H9 (cell line): Measurements from ENCODE around the gene MRPS34. TPM values are rescaled to one million over a fixed set of nuclear protein-coding genes. Genes with fewer than 3 reads are reported as not detected.

Source experiments
- DNase-seq: peaks from one replicate; pipeline ENCODE4 v3.0.0-alpha.2; 2017
- H2AFZ ChIP-seq: one replicate; pipeline ENCODE4 v1.6.1; 2013; ENCODE audit warnings: mild to moderate bottlenecking, low read length, control low read depth, moderate library complexity
- H2AK5ac ChIP-seq: 2 replicates; pipeline ENCODE4 v1.6.1; 2013; ENCODE audit warnings: low read length, control low read depth, mixed read lengths; ENCODE audit not compliant: insufficient read length
- H2BK120ac ChIP-seq: one replicate; pipeline ENCODE4 v1.6.1; 2013; ENCODE audit warnings: low read depth, mild to moderate bottlenecking, low read length, control low read depth, inconsistent platforms; ENCODE audit not compliant: poor library complexity, severe bottlenecking
- H2BK12ac ChIP-seq: 2 replicates; pipeline ENCODE4 v1.6.1; 2013; ENCODE audit warnings: low read length, control low read depth, mixed read lengths, low read depth; ENCODE audit not compliant: insufficient read length
- H2BK15ac ChIP-seq: 2 replicates; pipeline ENCODE4 v1.6.1; 2013; ENCODE audit warnings: low read depth, low read length, control low read depth
- H2BK20ac ChIP-seq: one replicate; pipeline ENCODE4 v1.6.1; 2013; ENCODE audit warnings: low read depth, mild to moderate bottlenecking, low read length, control low read depth, inconsistent platforms; ENCODE audit not compliant: poor library complexity, severe bottlenecking
- H2BK5ac ChIP-seq: 2 replicates; pipeline ENCODE4 v1.6.1; 2013; ENCODE audit warnings: low read length, control low read depth, mixed read lengths; ENCODE audit not compliant: insufficient read length
- H3K14ac ChIP-seq: 2 replicates; pipeline ENCODE4 v1.6.1; 2013; ENCODE audit warnings: low read length, control low read depth; ENCODE audit not compliant: insufficient read depth
- H3K18ac ChIP-seq: 2 replicates; pipeline ENCODE4 v1.6.1; 2013; ENCODE audit warnings: low read depth, mild to moderate bottlenecking, mixed read lengths, low read length, control low read depth; ENCODE audit not compliant: insufficient read length
- H3K23ac ChIP-seq: 2 replicates; pipeline ENCODE4 v1.6.1; 2013; ENCODE audit warnings: low read length, control low read depth, mixed read lengths, low read depth; ENCODE audit not compliant: insufficient read length
- H3K23me2 ChIP-seq: 2 replicates; pipeline ENCODE4 v1.6.1; 2013; ENCODE audit warnings: low read depth, mild to moderate bottlenecking, mixed read lengths, low read length, control low read depth; ENCODE audit not compliant: insufficient read length, poor library complexity, severe bottlenecking
- H3K27ac ChIP-seq: 2 replicates; pipeline ENCODE4 v1.5.1; 2013; ENCODE audit warnings: low read length, control low read depth, mixed read lengths, low read depth; ENCODE audit not compliant: insufficient read length
- H3K27me3 ChIP-seq: 2 replicates; pipeline ENCODE4 v1.6.1; 2013; ENCODE audit warnings: low read length, control low read depth, inconsistent platforms; ENCODE audit not compliant: insufficient read depth
- H3K4ac ChIP-seq: 2 replicates; pipeline ENCODE4 v1.6.1; 2013; ENCODE audit warnings: low read depth, mild to moderate bottlenecking, control low read depth, inconsistent platforms, low read length, moderate library complexity
- H3K4me1 ChIP-seq: 2 replicates; pipeline ENCODE4 v1.6.1; 2013; ENCODE audit warnings: low read length, control low read depth, inconsistent platforms; ENCODE audit not compliant: insufficient read depth
- H3K4me2 ChIP-seq: 2 replicates; pipeline ENCODE4 v1.6.1; 2013; ENCODE audit warnings: low read length, control low read depth, mixed read lengths; ENCODE audit not compliant: insufficient read length, insufficient read depth
- H3K56ac ChIP-seq: 2 replicates; pipeline ENCODE4 v1.6.1; 2013; ENCODE audit warnings: low read depth, mild to moderate bottlenecking, mixed read lengths, low read length, control low read depth; ENCODE audit not compliant: insufficient read length
- H3K79me1 ChIP-seq: 2 replicates; pipeline ENCODE4 v1.6.1; 2013; ENCODE audit warnings: low read depth, mild to moderate bottlenecking, moderate library complexity, low read length, control low read depth, inconsistent platforms; ENCODE audit not compliant: insufficient read depth, poor library complexity, severe bottlenecking
- H3K79me2 ChIP-seq: 2 replicates; pipeline ENCODE4 v1.6.1; 2013; ENCODE audit warnings: low read length, control low read depth, inconsistent platforms; ENCODE audit not compliant: insufficient read depth
- H3K9ac ChIP-seq: 2 replicates; pipeline ENCODE4 v1.6.1; 2013; ENCODE audit warnings: low read length, control low read depth, mixed read lengths; ENCODE audit not compliant: insufficient read length; ENCODE audit errors: extremely low read depth
- H3K9me3 ChIP-seq: one replicate; pipeline ENCODE4 v1.6.1; 2013; ENCODE audit warnings: low read depth, low read length, inconsistent platforms; ENCODE audit not compliant: control insufficient read depth
- H3T11ph ChIP-seq: one replicate; pipeline ENCODE4 v1.6.1; 2013; ENCODE audit warnings: mild to moderate bottlenecking, low read length, control low read depth, inconsistent platforms
- H4K20me1 ChIP-seq: one replicate; pipeline ENCODE4 v1.6.1; 2013; ENCODE audit not compliant: control insufficient read depth, insufficient read length, insufficient read depth
- H4K5ac ChIP-seq: 2 replicates; pipeline ENCODE4 v1.6.1; 2013; ENCODE audit warnings: low read depth, mild to moderate bottlenecking, mixed read lengths, low read length, control low read depth; ENCODE audit not compliant: insufficient read length
- H4K8ac ChIP-seq: replicated peaks from 2 replicates; pipeline ENCODE4 v1.6.1; 2013; ENCODE audit warnings: low read length, control low read depth, mixed read lengths, low read depth; ENCODE audit not compliant: insufficient read length
- H4K91ac ChIP-seq: 2 replicates; pipeline ENCODE4 v1.6.1; 2013; ENCODE audit warnings: low read depth, mild to moderate bottlenecking, moderate library complexity, mixed read lengths, low read length, control low read depth; ENCODE audit not compliant: insufficient read length
- H3K27ac Mint-ChIP-seq, 3 experiments: 2 replicates in 2 of 3; 3 replicates in 1 of 3; pipeline ENCODE4 v1.8.0; 2020 to 2021; ENCODE audit warnings: mixed read lengths in 3 of 3, mild to moderate bottlenecking in 1 of 3, moderate library complexity in 1 of 3
- H3K27me3 Mint-ChIP-seq: 2 replicates; pipeline ENCODE4 v1.8.0; 2021; ENCODE audit warnings: low read depth, mild to moderate bottlenecking, moderate library complexity, mixed read lengths
- H3K36me3 Mint-ChIP-seq, 3 experiments: 2 replicates in 2 of 3; 3 replicates in 1 of 3; pipeline ENCODE4 v1.8.0; 2020 to 2021; ENCODE audit warnings: low read depth in 3 of 3, mixed read lengths in 3 of 3; ENCODE audit not compliant: insufficient read depth in 1 of 3
- H3K4me1 Mint-ChIP-seq, 2 experiments: 2 replicates each; pipeline ENCODE4 v1.8.0; 2020; ENCODE audit warnings: mixed read lengths in 2 of 2
- H3K4me3 Mint-ChIP-seq, 2 experiments: 2 replicates in 1 of 2; 3 replicates in 1 of 2; pipeline ENCODE4 v1.8.0; 2020 to 2021; ENCODE audit warnings: mild to moderate bottlenecking in 2 of 2, mixed read lengths in 2 of 2, moderate library complexity in 1 of 2
- H3K9me3 Mint-ChIP-seq, 2 experiments: 2 replicates in 1 of 2; 3 replicates in 1 of 2; pipeline ENCODE4 v1.8.0; 2020; ENCODE audit warnings: mild to moderate bottlenecking in 2 of 2, mixed read lengths in 2 of 2, moderate library complexity in 1 of 2
- WGBS: extraction: QIAGEN DNeasy Blood & Tissue Kit; methylation state at CpG from one replicate; pipeline ENCODE4 v1.1.7; 2013; ENCODE audit warnings: missing lambda C conversion rate, low lambda C conversion rate, mixed read lengths; ENCODE audit not compliant: insufficient read length; ENCODE audit errors: extremely low coverage; 5-methylcytosine and 5-hydroxymethylcytosine counted together
- total RNA-seq: library from RNA; stranded (reverse); gene quantifications from 2 replicates; pipeline ENCODE4 v1.2.1, GENCODE V29; 2021
- TF ChIP-seq, protein P1 (sequence below): fragments of 200-600 bp; sonication (generic); conservative IDR thresholded peaks from 3 replicates; pipeline ENCODE4 v1.8.0; 2021; ENCODE audit warnings: antibody characterized with exemption, mild to moderate bottlenecking

The MRPS34 gene
- total RNA-seq, 1 experiment from 2014 or later = 205 TPM

DNA sequence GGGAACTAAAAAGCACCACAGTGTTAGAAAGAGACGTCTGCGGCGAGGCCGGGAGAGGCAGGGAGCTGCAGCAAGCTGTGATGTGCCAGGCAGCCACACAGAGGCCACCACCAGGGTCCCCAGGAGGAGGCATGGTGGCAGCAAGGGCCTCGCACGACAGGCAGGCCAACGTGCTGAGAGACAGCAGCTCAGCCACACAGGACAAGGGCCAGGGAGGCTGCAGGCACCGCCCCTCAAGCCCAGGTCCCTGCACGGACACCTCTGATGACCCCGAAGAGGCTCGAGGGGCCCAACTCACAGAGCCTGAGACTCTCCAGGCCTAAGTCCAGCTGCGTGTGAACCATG, 48.0 kb upstream of the MRPS34 start:
- peaks cover 0 to 10% (median 4%) of the 10 kb centered on the region in 3 experiments; a peak in 5 of 7 replicates for H3K36me3 Mint-ChIP-seq
- H2AFZ ChIP-seq = no peak overlapping the region
- no peaks in the 10 kb centered on the region for H3K9me3 Mint-ChIP-seq
- 0 out of 4 replicates have a peak, but pooled peaks cover 2 to 5% of the 10 kb centered on the region in 2 experiments for H3K4me1 Mint-ChIP-seq
- TF ChIP-seq, protein P1, sequence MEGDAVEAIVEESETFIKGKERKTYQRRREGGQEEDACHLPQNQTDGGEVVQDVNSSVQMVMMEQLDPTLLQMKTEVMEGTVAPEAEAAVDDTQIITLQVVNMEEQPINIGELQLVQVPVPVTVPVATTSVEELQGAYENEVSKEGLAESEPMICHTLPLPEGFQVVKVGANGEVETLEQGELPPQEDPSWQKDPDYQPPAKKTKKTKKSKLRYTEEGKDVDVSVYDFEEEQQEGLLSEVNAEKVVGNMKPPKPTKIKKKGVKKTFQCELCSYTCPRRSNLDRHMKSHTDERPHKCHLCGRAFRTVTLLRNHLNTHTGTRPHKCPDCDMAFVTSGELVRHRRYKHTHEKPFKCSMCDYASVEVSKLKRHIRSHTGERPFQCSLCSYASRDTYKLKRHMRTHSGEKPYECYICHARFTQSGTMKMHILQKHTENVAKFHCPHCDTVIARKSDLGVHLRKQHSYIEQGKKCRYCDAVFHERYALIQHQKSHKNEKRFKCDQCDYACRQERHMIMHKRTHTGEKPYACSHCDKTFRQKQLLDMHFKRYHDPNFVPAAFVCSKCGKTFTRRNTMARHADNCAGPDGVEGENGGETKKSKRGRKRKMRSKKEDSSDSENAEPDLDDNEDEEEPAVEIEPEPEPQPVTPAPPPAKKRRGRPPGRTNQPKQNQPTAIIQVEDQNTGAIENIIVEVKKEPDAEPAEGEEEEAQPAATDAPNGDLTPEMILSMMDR = no peak
- H4K5ac ChIP-seq = no peak overlapping the region
- H3K18ac ChIP-seq = no peak overlapping the region
- H2BK20ac ChIP-seq = no peak overlapping the region
- no peak overlapping the region for H2BK12ac ChIP-seq
- no peak overlapping the region for H3K27ac ChIP-seq
- H3K27me3 Mint-ChIP-seq = peaks cover 4% of the 10 kb centered on the region
- H3T11ph ChIP-seq = no peak overlapping the region
- H3K79me2 ChIP-seq = no peaks in the 10 kb centered on the region
- H3K23me2 ChIP-seq = peaks cover 2% of the 10 kb centered on the region
- no peak overlapping the region for H3K4ac ChIP-seq
- H2BK15ac ChIP-seq = no peak overlapping the region
- no peaks in the 10 kb centered on the region; the same call in 1 of the 2 replicates for H3K4me1 ChIP-seq
- DNase-seq = no peak
- no peak overlapping the region for H4K8ac ChIP-seq
- H4K91ac ChIP-seq = no peak overlapping the region
- no peaks in the 10 kb centered on the region for H4K20me1 ChIP-seq
- no peak overlapping the region for H3K4me3 Mint-ChIP-seq
- H3K79me1 ChIP-seq = peaks cover 4% of the 10 kb centered on the region
- no peak overlapping the region for H3K27ac Mint-ChIP-seq
- no CpG with 5 or more reads among the region's 12 CpGs for WGBS
- no peak overlapping the region for H3K23ac ChIP-seq
- H3K56ac ChIP-seq = no peak overlapping the region
- H2BK120ac ChIP-seq = no peak overlapping the region
- H3K14ac ChIP-seq = no peak overlapping the region
- no peak overlapping the region for H3K4me2 ChIP-seq
- no peaks in the 10 kb centered on the region for H3K9me3 ChIP-seq
- no peak overlapping the region for H2AK5ac ChIP-seq
- no peak overlapping the region for H2BK5ac ChIP-seq
- no peak overlapping the region for H3K9ac ChIP-seq
- H3K27me3 ChIP-seq = no peaks in the 10 kb centered on the region
